DND-41 (cell line): ENCODE results near the gene CENPA.

Source experiments
- EZH2 ChIP-seq: IDR thresholded peaks from 3 replicates; pipeline ENCODE4 v1.6.1; 2012; ENCODE audit warnings: borderline replicate concordance, low read depth, mild to moderate bottlenecking, moderate library complexity, low read length, inconsistent platforms; ENCODE audit not compliant: severe bottlenecking
- TF ChIP-seq, protein P1 (sequence below): IDR thresholded peaks from 2 replicates; pipeline ENCODE4 v1.5.1; 2012; ENCODE audit warnings: borderline replicate concordance, low read length, moderate library complexity, mild to moderate bottlenecking; ENCODE audit not compliant: poor library complexity, severe bottlenecking; ENCODE audit errors: extremely low read depth

DNA sequence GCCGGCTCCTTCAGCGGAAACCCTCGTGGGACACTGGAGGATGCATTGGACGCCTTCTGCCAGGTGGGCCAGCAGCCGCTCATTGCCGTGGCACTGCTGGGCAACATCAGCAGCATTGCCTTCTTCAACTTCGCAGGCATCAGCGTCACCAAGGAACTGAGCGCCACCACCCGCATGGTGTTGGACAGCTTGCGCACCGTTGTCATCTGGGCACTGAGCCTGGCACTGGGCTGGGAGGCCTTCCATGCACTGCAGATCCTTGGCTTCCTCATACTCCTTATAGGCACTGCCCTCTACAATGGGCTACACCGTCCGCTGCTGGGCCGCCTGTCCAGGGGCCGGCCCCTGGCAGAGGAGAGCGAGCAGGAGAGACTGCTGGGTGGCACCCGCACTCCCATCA, 7.8 kb upstream of the CENPA start:
- TF ChIP-seq, protein P1, sequence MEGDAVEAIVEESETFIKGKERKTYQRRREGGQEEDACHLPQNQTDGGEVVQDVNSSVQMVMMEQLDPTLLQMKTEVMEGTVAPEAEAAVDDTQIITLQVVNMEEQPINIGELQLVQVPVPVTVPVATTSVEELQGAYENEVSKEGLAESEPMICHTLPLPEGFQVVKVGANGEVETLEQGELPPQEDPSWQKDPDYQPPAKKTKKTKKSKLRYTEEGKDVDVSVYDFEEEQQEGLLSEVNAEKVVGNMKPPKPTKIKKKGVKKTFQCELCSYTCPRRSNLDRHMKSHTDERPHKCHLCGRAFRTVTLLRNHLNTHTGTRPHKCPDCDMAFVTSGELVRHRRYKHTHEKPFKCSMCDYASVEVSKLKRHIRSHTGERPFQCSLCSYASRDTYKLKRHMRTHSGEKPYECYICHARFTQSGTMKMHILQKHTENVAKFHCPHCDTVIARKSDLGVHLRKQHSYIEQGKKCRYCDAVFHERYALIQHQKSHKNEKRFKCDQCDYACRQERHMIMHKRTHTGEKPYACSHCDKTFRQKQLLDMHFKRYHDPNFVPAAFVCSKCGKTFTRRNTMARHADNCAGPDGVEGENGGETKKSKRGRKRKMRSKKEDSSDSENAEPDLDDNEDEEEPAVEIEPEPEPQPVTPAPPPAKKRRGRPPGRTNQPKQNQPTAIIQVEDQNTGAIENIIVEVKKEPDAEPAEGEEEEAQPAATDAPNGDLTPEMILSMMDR: no peak
- TF ChIP-seq EZH2: no peak
